Activated T-cell treated with anti-CD3 and anti-CD28 coated beads, Interleukin-2, amount 50 U/mL, for 4 hours (primary cell): ENCODE results near the gene TARS2. TPM values are rescaled to one million over a fixed set of nuclear protein-coding genes. Genes with fewer than 3 reads are reported as not detected.

Experiments used
- ATAC-seq, 2 donors: fragments of 200-7000 bp; cut with Tn5 transposase; one replicate each; pipeline ENCODE4 v1.10.0; 2021
- DNase-seq: peaks from one replicate; pipeline ENCODE4 v3.0.0-alpha.2; 2020
- H3K27me3 Mint-ChIP-seq: one replicate; pipeline ENCODE4 v1.8.0; 2021; ENCODE audit warnings: low read depth, mixed read lengths
- H3K36me3 Mint-ChIP-seq: one replicate; pipeline ENCODE4 v1.8.0; 2022; ENCODE audit warnings: mixed read lengths; ENCODE audit not compliant: insufficient read depth
- H3K4me1 Mint-ChIP-seq: one replicate; pipeline ENCODE4 v1.8.0; 2021; ENCODE audit warnings: low read depth, mixed read lengths
- H3K4me3 Mint-ChIP-seq: one replicate; pipeline ENCODE4 v1.8.0; 2021; ENCODE audit warnings: mild to moderate bottlenecking, moderate library complexity, mixed read lengths
- H3K9me3 Mint-ChIP-seq: one replicate; pipeline ENCODE4 v1.8.0; 2021; ENCODE audit warnings: mixed read lengths
- total RNA-seq, 3 donors: library from RNA; stranded (reverse); gene quantifications; one replicate each; pipeline ENCODE4 v1.2.1, GENCODE V29; 2021

Gene TARS2
- total RNA-seq, 3 donors from 2014 or later: 38.6 to 43.1 (median 38.7) TPM

DNA sequence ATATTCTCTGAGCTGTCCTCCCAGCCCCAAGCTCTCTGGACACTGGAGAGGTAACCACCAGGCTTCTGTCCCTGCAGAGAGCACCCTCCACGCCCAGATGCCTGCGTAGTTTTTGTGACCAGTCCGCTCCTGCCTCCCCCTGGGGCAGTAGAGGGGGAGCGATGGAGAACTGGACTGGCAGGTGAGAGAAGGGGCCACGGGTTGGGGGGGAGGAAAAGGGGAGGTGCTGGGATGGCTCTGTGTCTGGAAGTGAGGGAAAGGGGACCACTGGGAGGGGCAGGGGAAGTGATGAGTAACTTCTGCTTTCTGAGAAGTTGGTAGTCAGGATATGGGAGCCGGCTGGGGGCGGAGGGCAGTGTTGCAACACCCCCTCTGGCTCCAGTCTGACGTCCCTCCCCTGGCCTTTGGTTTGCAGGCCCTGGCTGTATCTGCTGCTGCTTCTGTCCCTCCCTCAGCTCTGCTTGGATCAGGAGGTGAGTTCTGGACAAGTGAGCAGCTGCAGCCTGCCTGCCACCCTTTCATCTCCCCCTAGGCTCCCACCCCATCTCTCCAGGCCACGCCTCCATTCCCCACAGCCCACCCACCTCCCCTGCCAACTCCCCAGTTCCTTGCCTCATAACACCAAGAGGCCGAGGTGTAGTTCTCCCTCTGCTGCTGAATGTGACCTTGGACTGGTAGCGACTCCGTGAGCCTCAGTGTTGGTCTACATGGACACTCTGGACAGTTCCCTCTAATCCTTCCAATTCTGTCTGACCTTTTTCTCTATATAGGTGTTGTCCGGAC, 65.1 kb downstream of the TARS2 start:
- ATAC-seq: no peak
- no peak for DNase-seq
- Mint-ChIP-seq H3K36me3 (peaks cover 5% of the 10 kb centered on the region), H3K27me3 (peaks cover 12% of the 10 kb centered on the region), H3K9me3 (no peaks in the 10 kb centered on the region), H3K4me3 (no peak overlapping the region), H3K4me1 (peaks cover 17% of the 10 kb centered on the region)

DNA sequence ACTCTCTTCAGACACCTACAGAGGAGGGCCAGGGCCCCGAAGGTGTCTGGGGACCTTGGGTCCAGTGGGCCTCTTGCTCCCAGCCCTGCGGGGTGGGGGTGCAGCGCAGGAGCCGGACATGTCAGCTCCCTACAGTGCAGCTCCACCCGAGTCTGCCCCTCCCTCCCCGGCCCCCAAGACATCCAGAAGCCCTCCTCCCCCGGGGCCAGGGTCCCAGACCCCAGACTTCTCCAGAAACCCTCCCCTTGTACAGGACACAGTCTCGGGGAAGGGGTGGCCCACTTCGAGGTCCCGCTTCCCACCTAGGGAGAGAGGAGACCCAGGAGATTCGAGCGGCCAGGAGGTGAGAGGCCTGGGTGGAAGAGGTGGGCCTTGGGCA, 65.7 kb downstream of the TARS2 start:
- no peak overlapping the region for H3K4me3 Mint-ChIP-seq
- DNase-seq (no peak), ATAC-seq (no peak)
- H3K27me3 Mint-ChIP-seq: peaks cover 12% of the 10 kb centered on the region
- H3K36me3 Mint-ChIP-seq: peaks cover 5% of the 10 kb centered on the region
- H3K9me3 Mint-ChIP-seq: no peaks in the 10 kb centered on the region
- H3K4me1 Mint-ChIP-seq: peaks cover 17% of the 10 kb centered on the region

DNA sequence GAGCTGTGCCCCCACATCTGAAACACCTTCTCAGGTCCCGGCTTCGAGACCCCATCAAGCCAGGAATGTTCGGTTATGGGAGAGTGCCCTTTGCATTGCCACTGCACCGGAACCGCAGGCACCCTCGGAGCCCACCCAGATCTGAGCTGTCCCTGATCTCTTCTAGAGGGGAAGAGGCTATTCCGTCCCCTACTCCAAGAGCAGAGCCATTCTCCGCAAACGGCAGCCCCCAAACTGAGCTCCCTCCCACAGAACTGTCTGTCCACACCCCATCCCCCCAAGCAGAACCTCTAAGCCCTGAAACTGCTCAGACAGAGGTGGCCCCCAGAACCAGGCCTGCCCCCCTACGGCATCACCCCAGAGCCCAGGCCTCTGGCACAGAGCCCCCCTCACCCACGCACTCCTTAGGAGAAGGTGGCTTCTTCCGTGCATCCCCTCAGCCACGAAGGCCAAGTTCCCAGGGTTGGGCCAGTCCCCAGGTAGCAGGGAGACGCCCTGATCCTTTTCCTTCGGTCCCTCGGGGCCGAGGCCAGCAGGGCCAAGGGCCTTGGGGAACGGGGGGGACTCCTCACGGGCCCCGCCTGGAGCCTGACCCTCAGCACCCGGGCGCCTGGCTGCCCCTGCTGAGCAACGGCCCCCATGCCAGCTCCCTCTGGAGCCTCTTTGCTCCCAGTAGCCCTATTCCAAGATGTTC, 66.3 kb downstream of the TARS2 start:
- Mint-ChIP-seq H3K4me3 (no peak overlapping the region), H3K4me1 (peaks cover 15% of the 10 kb centered on the region), H3K36me3 (peaks cover 5% of the 10 kb centered on the region), H3K27me3 (peaks cover 9% of the 10 kb centered on the region), H3K9me3 (no peaks in the 10 kb centered on the region)
- DNase-seq (no peak), ATAC-seq (no peak)

DNA sequence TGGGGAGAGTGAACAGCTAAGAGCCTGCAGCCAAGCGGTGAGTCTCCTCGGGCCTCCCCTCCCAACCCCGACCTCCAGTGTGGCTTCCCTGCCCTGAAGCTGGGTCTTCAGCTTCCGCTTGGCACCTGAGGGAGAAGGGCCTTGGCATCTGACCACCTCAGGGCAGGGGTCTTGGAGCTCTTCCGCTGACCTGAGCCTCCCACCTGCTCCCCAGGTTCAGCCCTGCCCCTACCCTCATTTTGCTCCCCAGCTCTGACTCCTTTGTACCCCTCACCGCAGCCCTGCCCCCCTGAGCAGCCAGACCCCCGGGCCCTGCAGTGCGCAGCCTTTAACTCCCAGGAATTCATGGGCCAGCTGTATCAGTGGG, 66.8 kb downstream of the TARS2 start:
- ATAC-seq (no peak), DNase-seq (no peak)
- Mint-ChIP-seq H3K4me1 (peaks cover 14% of the 10 kb centered on the region), H3K9me3 (no peaks in the 10 kb centered on the region), H3K36me3 (peaks cover 5% of the 10 kb centered on the region), H3K27me3 (peaks cover 8% of the 10 kb centered on the region), H3K4me3 (no peak overlapping the region)

DNA sequence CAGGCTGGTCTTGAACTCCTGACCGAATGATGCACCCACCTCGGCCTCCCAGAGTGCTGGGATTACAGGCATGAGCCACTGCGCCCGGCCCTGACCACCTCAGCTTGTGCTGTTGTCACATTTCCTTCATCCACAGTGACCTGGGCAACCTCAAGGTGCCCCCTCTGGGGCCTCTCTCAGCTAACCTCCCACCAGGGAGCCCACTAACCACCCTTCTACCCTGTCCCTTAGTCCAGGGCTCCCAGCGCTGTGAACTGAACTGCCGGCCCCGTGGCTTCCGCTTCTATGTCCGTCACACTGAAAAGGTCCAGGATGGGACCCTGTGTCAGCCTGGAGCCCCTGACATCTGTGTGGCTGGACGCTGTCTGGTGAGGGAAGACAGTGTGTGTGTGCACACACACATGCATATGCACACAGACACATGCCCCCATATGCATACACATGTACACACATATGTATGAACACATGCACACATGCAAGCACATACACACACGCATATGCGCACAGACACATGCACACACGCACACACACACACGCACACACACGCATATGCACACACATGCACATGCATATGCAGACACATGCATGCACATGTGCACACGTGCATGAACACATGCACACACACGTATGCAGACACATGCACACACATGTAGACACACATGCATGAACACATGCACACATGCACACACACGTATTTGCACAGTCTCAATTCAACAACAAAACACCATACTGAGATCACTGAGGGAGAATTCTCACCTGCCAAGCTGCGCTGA, 68.2 kb downstream of the TARS2 start:
- H3K4me3 Mint-ChIP-seq: no peak overlapping the region
- no peaks in the 10 kb centered on the region for H3K9me3 Mint-ChIP-seq
- H3K27me3 Mint-ChIP-seq: peaks cover 2% of the 10 kb centered on the region
- H3K36me3 Mint-ChIP-seq: peaks cover 5% of the 10 kb centered on the region
- H3K4me1 Mint-ChIP-seq: peaks cover 16% of the 10 kb centered on the region
- ATAC-seq (no peak), DNase-seq (no peak)

DNA sequence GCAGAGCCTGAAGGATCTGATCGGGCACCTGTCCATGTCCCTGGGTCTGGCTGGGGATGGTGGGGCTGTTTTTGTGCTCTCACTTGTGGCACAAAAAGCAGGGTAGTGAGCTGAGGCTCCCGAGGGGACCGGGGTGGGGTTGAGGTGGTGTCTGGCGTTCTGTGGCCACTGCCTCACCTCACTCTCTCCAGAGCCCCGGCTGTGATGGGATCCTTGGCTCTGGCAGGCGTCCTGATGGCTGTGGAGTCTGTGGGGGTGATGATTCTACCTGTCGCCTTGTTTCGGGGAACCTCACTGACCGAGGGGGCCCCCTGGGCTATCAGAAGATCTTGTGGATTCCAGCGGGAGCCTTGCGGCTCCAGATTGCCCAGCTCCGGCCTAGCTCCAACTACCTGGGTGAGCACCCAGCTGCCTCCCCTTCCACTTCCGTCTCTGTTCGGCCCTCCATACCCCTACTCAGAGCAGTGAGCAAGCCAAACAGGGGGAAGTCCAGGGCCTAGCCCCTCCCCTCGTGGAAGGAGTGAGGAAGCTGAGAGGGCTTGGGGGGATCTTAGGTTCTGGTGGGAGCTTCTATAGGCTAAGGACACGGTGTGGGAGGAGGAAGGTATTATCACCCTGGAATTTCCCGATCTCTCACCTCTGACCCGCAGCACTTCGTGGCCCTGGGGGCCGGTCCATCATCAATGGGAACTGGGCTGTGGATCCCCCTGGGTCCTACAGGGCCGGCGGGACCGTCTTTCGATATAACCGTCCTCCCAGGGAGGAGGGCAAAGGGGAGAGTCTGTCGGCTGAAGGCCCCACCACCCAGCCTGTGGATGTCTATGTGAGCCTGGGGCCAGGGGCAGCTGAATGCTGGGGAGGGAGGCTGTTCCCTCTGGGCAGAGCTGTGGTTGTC, 69.0 kb downstream of the TARS2 start:
- Mint-ChIP-seq H3K27me3 (peaks cover 1% of the 10 kb centered on the region), H3K4me3 (no peak overlapping the region), H3K9me3 (no peaks in the 10 kb centered on the region), H3K4me1 (peaks cover 18% of the 10 kb centered on the region), H3K36me3 (peaks cover 5% of the 10 kb centered on the region)
- DNase-seq (no peak), ATAC-seq (no peak)

DNA sequence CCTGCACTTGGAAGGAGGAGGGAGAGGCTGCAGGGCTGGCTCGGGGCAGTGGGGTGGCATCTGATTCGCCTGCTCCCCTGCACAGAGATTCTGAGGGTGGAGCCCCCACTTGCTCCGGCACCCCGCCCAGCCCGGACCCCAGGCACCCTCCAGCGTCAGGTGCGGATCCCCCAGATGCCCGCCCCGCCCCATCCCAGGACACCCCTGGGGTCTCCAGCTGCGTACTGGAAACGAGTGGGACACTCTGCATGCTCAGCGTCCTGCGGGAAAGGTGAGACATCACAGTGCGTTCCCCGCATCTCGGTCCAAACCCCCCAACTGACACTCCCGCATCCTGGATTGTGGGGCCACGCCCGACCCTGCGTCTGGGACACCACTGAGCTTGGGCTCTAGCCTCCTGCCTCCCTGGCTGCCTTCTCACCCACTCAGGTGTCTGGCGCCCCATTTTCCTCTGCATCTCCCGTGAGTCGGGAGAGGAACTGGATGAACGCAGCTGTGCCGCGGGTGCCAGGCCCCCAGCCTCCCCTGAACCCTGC, 69.9 kb downstream of the TARS2 start:
- Mint-ChIP-seq H3K4me1 (peaks cover 19% of the 10 kb centered on the region), H3K36me3 (peaks cover 5% of the 10 kb centered on the region), H3K9me3 (no peaks in the 10 kb centered on the region), H3K27me3 (no peaks in the 10 kb centered on the region), H3K4me3 (no peak overlapping the region)
- ATAC-seq (no peak), DNase-seq (no peak)

Other genes with a start within 250 kb of the TARS2 start
- gene CA14, start 229.6 kb upstream of the TARS2 start, total RNA-seq: not detected
- gene APH1A, start 218.4 kb upstream of the TARS2 start, total RNA-seq: 100 to 1,000 TPM; 121 to 124 (median 123) TPM
- gene C1orf54, start 214.6 kb upstream of the TARS2 start, total RNA-seq: under 1 TPM; 0.38 to 0.58 (median 0.40) TPM
- gene CIART, start 204.9 kb upstream of the TARS2 start, total RNA-seq: 1 to 10 TPM; 2.0 to 2.3 (median 2.3) TPM
- 10 to 100 TPM; 76.1 to 80.5 (median 79.4) TPM for gene MRPS21, start 193.6 kb upstream of the TARS2 start, total RNA-seq
- gene PRPF3, start 165.9 kb upstream of the TARS2 start, total RNA-seq: 100 to 1,000 TPM in 2 of 3 donors, 10 to 100 TPM in 1; 88.3 to 108 (median 102) TPM
- 10 to 100 TPM; 18.6 to 19.8 (median 19.2) TPM for gene RPRD2, start 123.3 kb upstream of the TARS2 start, total RNA-seq
- gene ECM1, start 20.7 kb downstream of the TARS2 start, total RNA-seq: under 1 TPM; 0.43 to 0.82 (median 0.50) TPM
- gene FALEC, start 28.3 kb downstream of the TARS2 start, total RNA-seq: under 1 TPM in 1 of 3 donors, not detected in 2; 0.40 TPM
- gene ADAMTSL4, start 62.0 kb downstream of the TARS2 start, total RNA-seq: under 1 TPM; 0.19 to 0.34 (median 0.33) TPM
- gene MCL1, start 92.2 kb downstream of the TARS2 start, total RNA-seq: 100 to 1,000 TPM; 228 to 237 (median 236) TPM
- 100 to 1,000 TPM; 221 to 224 (median 223) TPM for gene ENSA, start 142.2 kb downstream of the TARS2 start, total RNA-seq
- gene GOLPH3L, start 209.7 kb downstream of the TARS2 start, total RNA-seq: 10 to 100 TPM; 11.2 to 11.9 (median 11.5) TPM
- under 1 TPM in 1 of 3 donors, not detected in 2; 0.16 TPM for gene HORMAD1, start 233.5 kb downstream of the TARS2 start, total RNA-seq